A549 (cell line): Measurements from ENCODE around the gene CDK16. TPM values are rescaled to one million over a fixed set of nuclear protein-coding genes. Genes with fewer than 3 reads are reported as not detected.

ENCODE experiments used
- ATAC-seq, 2 experiments: fragments of 200-7000 bp in 1 of 2; fragments of >200 bp in 1 of 2; cut with Nextera tagmentation in 1 of 2; cut with Tn5 transposase in 1 of 2; 3 replicates each; pipeline versions ENCODE4 v1.8.0 to v1.9.1; 2018 to 2020; ENCODE audit warnings: mild to moderate bottlenecking in 1 of 2, moderate library complexity in 1 of 2
- CTCF ChIA-PET: fragments of 300-600 bp; sonication (Branson Sonifier 250); formaldehyde crosslinking; extraction: SDS; loops from one replicate; lab custom pipeline; 2021; ENCODE audit warnings: antibody characterized with exemption, inconsistent platforms; lab: Yijun Ruan, JAX
- POLR2A ChIA-PET: fragments of 350-600 bp; formaldehyde crosslinking; extraction: SDS; loops from one replicate; lab custom pipeline; 2021; ENCODE audit warnings: antibody characterized with exemption, inconsistent platforms; lab: Yijun Ruan, JAX
- DNase-seq, 2 experiments: peaks; one replicate each; pipeline versions ENCODE4 v3.0.0 to v3.0.0-alpha.2; 2011 to 2016; ENCODE audit warnings: low read depth in 1 of 2, low spot score in 1 of 2
- FAIRE-seq: peaks from 2 replicates; lab custom pipeline; 2011; peaks lifted over from hg19 to GRCh38; lab: Jason Lieb, UNC
- H3K27ac ChIP-seq, 2 experiments: fragments of >200 bp; sonication (Bioruptor Twin); formaldehyde crosslinking; 3 replicates each; pipeline ENCODE4 v1.5.1; 2016 to 2017
- H3K4me1 ChIP-seq: fragments of >200 bp; sonication (Bioruptor Twin); formaldehyde crosslinking; 3 replicates; pipeline ENCODE4 v1.6.1; 2016
- H3K4me2 ChIP-seq: fragments of >200 bp; sonication (Bioruptor Twin); formaldehyde crosslinking; 3 replicates; pipeline ENCODE4 v1.6.1; 2016
- H3K4me3 ChIP-seq: fragments of >200 bp; sonication (Bioruptor Twin); formaldehyde crosslinking; 3 replicates; pipeline ENCODE4 v1.5.1; 2016
- H3K9me3 ChIP-seq: fragments of >200 bp; sonication (Bioruptor Twin); formaldehyde crosslinking; 3 replicates; pipeline ENCODE4 v1.6.1; 2016
- CBX2 ChIP-seq: fragments of 200-600 bp; sonication (generic); IDR thresholded peaks from 2 replicates; pipeline ENCODE4 v1.6.1; 2016; ENCODE audit warnings: low read depth, mild to moderate bottlenecking, borderline replicate concordance
- CHD2 ChIP-seq: fragments of 150-350 bp; IDR thresholded peaks from 2 replicates; pipeline ENCODE4 v1.6.1; 2014; ENCODE audit warnings: low read length; ENCODE audit not compliant: partially characterized antibody
- CTCF ChIP-seq: fragments of >200 bp; sonication (Bioruptor Twin); formaldehyde crosslinking; IDR thresholded peaks from 3 replicates; pipeline ENCODE4 v1.5.1; 2016
- E2F6 ChIP-seq: IDR thresholded peaks from 2 replicates; pipeline ENCODE4 v1.6.1; 2012; ENCODE audit warnings: low read depth, borderline replicate concordance
- EHMT2 ChIP-seq: fragments of 200-600 bp; sonication (generic); IDR thresholded peaks from 2 replicates; pipeline ENCODE4 v1.6.1; 2016; ENCODE audit warnings: antibody characterized with exemption, low read depth, mild to moderate bottlenecking, moderate library complexity
- ELK1 ChIP-seq: fragments of 150-350 bp; IDR thresholded peaks from 2 replicates; pipeline ENCODE4 v1.6.1; 2014; ENCODE audit warnings: low read depth, mild to moderate bottlenecking, low read length
- FOSL2 ChIP-seq, 2 experiments: fragments of 450-650 bp in 1 of 2; fragments of >200 bp in 1 of 2; sonication (Bioruptor Twin) in 1 of 2; formaldehyde crosslinking; IDR thresholded peaks; 2 replicates each; pipeline versions ENCODE4 v1.5.0 to v1.6.1; 2016 to 2020; ENCODE audit warnings: mild to moderate bottlenecking in 1 of 2, moderate library complexity in 1 of 2
- HEYL ChIP-seq: fragments of 250-450 bp; sonication (Bioruptor Pico); IDR thresholded peaks from 2 replicates; pipeline ENCODE4 v1.8.0; 2021; ENCODE audit warnings: mild to moderate bottlenecking, moderate library complexity
- JUN ChIP-seq, 2 experiments: fragments of >200 bp; sonication (Bioruptor Twin); formaldehyde crosslinking; IDR thresholded peaks; 2 replicates in 1 of 2; 3 replicates in 1 of 2; pipeline ENCODE4 v1.6.1; 2016 to 2017
- JUNB ChIP-seq: fragments of >200 bp; sonication (Bioruptor Twin); formaldehyde crosslinking; IDR thresholded peaks from 2 replicates; pipeline ENCODE4 v1.6.1; 2016
- KDM5A ChIP-seq: fragments of 200-600 bp; sonication (generic); IDR thresholded peaks from 2 replicates; pipeline ENCODE4 v1.6.1; 2016; ENCODE audit warnings: antibody characterized with exemption, mild to moderate bottlenecking
- MAFK ChIP-seq: fragments of 450-650 bp; IDR thresholded peaks from 2 replicates; pipeline ENCODE4 v1.6.1; 2014; ENCODE audit not compliant: partially characterized antibody
- NPAS2 ChIP-seq: fragments of 250-450 bp; sonication (Bioruptor Pico); IDR thresholded peaks from 2 replicates; pipeline ENCODE4 v1.8.0; 2022; ENCODE audit warnings: mild to moderate bottlenecking, moderate library complexity, borderline replicate concordance
- POLR2A ChIP-seq: IDR thresholded peaks from 2 replicates; pipeline ENCODE4 v1.6.1; 2012; ENCODE audit warnings: mild to moderate bottlenecking, low read length
- RARB ChIP-seq: fragments of 250-450 bp; sonication (Bioruptor Pico); IDR thresholded peaks from 2 replicates; pipeline ENCODE4 v1.8.0; 2021; ENCODE audit warnings: mild to moderate bottlenecking, moderate library complexity
- RNF2 ChIP-seq: fragments of 200-600 bp; sonication (generic); IDR thresholded peaks from 2 replicates; pipeline ENCODE4 v1.6.1; 2016; ENCODE audit warnings: low read depth, mild to moderate bottlenecking, antibody characterized with exemption, moderate library complexity, borderline replicate concordance
- SREBF2 ChIP-seq: fragments of 450-650 bp; IDR thresholded peaks from 2 replicates; pipeline ENCODE4 v1.6.1; 2014; ENCODE audit warnings: mild to moderate bottlenecking, moderate library complexity
- TFCP2L1 ChIP-seq: fragments of 250-450 bp; sonication (Bioruptor Pico); IDR thresholded peaks from 2 replicates; pipeline ENCODE4 v1.5.0; 2021; ENCODE audit warnings: mild to moderate bottlenecking
- USF2 ChIP-seq: fragments of 450-650 bp; IDR thresholded peaks from 2 replicates; pipeline ENCODE4 v1.6.1; 2014; ENCODE audit warnings: antibody characterized with exemption
- WGBS: methylation state at CpG from one replicate; pipeline ENCODE4 v1.1.6; 2017; ENCODE audit errors: missing lambda C conversion rate; 5-methylcytosine and 5-hydroxymethylcytosine counted together
- polyA plus RNA-seq, 4 experiments: library from polyadenylated mRNA; depleted of rRNA in 3 of 4; stranded (reverse); fragments of >200 nt; fragmentation: RNase III in 1 of 4; extraction: RNeasy Plus Mini Kit Qiagen cat#74134 plus additional on column Dnase treatment in 1 of 4; gene quantifications; 2 replicates in 3 of 4; 3 replicates in 1 of 4; pipeline ENCODE4 v1.2.3, GENCODE V29; 2011 to 2017

Gene CDK16
- polyA plus RNA-seq, 2 of the 4 experiments (the other 2 are of a cell fraction), result 105 to 111 TPM

- WGBS, result 1% methylated on average over 31 of the region's 51 CpGs
- H3K4me3 ChIP-seq, result peak overlapping the region; percentile 85
- peak; percentile 81 to 99 for DNase-seq
- H3K9me3 ChIP-seq, result no peaks in the 10 kb centered on the region
- H3K27ac ChIP-seq, result peak overlapping the region; percentile 93 to 95
- H3K4me1 ChIP-seq, result peaks cover 22% of the 10 kb centered on the region
- peak; percentile 7 for FAIRE-seq
- TF ChIP-seq TFCP2L1 (no peak), SREBF2 (no peak), FOSL2 (IDR thresholded peaks at IDR 0.05) (no peak), FOSL2 (CRISPR knock-in tag; IDR thresholded peaks at IDR 0.05) (no peak), CBX2 (no peak), CTCF (no peak), POLR2A (peak; percentile 32), RARB (CRISPR knock-in tag) (no peak), CHD2 (no peak), JUNB (no peak), KDM5A (no peak), JUN (IDR thresholded peaks at IDR 0.05) (peak; percentile 15 to 48; a peak in 1 of 5 replicates), MAFK (peak; percentile 20), ELK1 (no peak), RNF2 (no peak)
- ChIA-PET POLR2A (interaction anchor here (0.6 to 3.3 kb wide), 14 partner anchors 12 to 1634 kb away, joined by 3 to 43 read pairs (median 4); partner anchors contain the start of genes CDK16 and RBM3), CTCF (interaction anchor here (1.1 kb wide), 1 partner anchor 79 kb away, joined by 3 read pairs; no protein-coding TSS in a partner anchor)
- ATAC-seq, result peak; percentile 93 to 94
- peak overlapping the region; percentile 94 for H3K4me2 ChIP-seq
These were observed 15.0 kb downstream of the CDK16 start for GRCh38 chrX:47233333-47234113.

- FAIRE-seq, result no peak
- POLR2A ChIA-PET, result no interaction called here
- whole genome bisulfite sequencing, result 61% methylated on average over 3 of the region's 3 CpGs
- no peak for DNase-seq
- H3K9me3 ChIP-seq, result no peaks in the 10 kb centered on the region
- CTCF ChIA-PET, result interaction anchor here (1.0 kb wide), 1 partner anchor 289 kb away, joined by 4 read pairs; no protein-coding TSS in a partner anchor
- peaks cover 22% of the 10 kb centered on the region for H3K4me1 ChIP-seq
- TF ChIP-seq USF2 (no peak), EHMT2 (no peak), HEYL (CRISPR knock-in tag) (no peak), NPAS2 (no peak), E2F6 (no peak), ELK1 (no peak), SREBF2 (no peak)
- ATAC-seq, result no peak
- peak overlapping the region; percentile 94 for H3K4me2 ChIP-seq
- peak overlapping the region; percentile 85 for H3K4me3 ChIP-seq
- peak overlapping the region in 1 of 2 experiments; percentile 87; a peak in 3 of 6 replicates for H3K27ac ChIP-seq
These were observed 16.1 kb downstream of the CDK16 start for GRCh38 chrX:47234583-47234982.
